ENCODE data around the gene KREMEN2.

Gene KREMEN2

DNA sequence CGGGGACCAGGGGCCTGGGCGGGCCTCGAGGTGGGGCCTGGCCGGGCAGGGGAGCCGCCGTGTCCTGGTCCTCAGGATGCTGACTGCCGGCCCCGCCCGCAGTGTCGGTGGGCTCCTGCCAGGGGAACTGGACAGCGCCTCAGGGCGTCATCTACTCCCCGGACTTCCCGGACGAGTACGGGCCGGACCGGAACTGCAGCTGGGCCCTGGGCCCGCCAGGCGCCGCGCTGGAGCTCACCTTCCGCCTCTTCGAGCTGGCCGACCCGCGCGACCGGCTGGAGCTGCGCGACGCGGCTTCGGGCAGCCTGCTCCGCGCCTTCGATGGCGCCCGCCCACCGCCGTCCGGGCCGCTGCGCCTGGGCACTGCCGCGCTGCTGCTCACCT, 2.7 kb downstream of the KREMEN2 start:
- DNase-seq: peak; percentile 27

- DNase-seq: peak; percentile 23
Observed at GRCh38 chr16:2967211-2967631, 3.1 kb downstream of the KREMEN2 start.

DNA sequence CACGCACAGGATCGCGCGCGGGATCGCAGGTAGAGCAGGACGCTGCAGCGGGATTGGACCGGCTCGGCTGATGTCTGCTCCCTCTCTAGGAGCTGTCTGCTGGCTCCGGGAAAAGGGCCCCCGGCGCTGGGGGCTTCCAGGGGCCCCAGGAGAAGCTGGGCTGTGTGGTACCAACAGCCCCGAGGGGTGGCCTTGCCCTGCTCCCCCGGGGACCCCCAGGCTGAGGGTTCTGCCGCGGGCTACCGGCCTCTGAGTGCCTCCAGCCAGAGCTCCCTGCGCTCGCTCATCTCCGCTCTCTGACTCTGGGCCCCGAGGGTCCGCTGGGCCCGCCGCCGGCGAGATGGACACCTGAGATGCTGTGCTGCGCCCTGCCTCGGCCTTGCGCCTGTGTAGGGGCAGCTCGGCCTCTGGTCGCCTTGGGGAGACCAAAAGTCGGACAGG, 3.7 kb downstream of the KREMEN2 start:
- no peak for DNase-seq

GRCh38 chr16:2968368-2968737, 4.3 kb downstream of the KREMEN2 start:
- no peak for DNase-seq

GRCh38 chr16:2968738-2969544, 4.9 kb downstream of the KREMEN2 start, which contains the start of gene PAQR4:
Gene PAQR4, plus strand, starts transcription at chr16:2969348. Its CDS starts 327 bp downstream, at chr16:2969675.
- peak; percentile 89 for DNase-seq

- DNase-seq: peak; percentile 91
Observed at GRCh38 chr16:2969545-2970521, 5.8 kb downstream of the KREMEN2 start.

DNA sequence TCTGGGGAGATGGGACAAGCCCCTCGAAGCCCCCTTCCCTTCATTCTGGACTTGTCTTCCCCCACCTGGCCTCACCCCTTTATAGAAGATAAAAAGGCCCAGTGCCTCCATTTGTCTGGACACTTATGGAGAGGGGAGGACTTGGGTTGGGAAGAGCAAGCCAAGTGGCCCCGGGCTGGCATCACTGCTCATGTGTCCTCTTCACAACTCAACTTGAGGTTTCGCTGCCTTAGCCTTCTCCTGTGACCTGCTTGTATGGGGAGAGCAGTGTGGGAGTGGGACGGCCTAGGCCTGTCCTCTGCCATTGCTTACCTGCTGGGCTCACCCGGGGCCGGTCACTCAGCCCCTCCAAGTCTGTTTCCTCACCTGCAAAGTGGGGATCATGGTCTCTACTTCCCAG, 6.5 kb downstream of the KREMEN2 start:
- DNase-seq: peak; percentile 22

DNA sequence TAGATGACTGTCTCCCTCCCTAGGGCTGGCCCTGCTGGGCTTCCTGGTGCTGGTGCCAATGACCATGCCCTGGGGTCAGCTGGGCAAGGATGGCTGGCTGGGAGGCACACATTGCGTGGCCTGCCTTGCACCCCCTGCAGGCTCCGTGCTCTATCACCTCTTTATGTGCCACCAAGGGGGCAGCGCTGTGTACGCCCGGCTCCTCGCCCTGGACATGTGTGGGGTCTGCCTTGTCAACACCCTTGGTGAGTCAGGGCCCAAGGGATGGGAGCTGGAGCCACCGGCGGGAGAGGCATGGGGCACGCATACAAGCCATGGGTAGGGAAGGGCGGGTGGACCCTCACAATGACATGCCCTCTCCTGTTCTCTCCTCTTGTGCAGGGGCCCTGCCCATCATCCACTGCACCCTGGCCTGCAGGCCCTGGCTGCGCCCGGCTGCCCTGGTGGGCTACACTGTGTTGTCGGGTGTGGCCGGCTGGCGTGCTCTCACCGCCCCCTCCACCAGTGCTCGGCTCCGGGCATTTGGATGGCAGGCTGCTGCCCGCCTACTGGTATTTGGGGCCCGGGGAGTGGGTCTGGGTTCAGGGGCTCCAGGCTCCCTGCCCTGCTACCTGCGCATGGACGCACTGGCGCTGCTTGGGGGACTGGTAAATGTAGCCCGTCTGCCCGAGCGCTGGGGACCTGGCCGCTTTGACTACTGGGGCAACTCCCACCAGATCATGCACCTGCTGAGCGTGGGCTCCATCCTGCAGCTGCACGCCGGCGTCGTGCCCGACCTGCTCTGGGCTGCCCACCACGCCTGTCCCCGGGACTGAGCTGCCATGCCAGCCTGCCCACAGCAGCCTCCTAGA, 7.3 kb downstream of the KREMEN2 start:
- DNase-seq: peak; percentile 27

GRCh38 chr16:2971985-2972784, 8.1 kb downstream of the KREMEN2 start:
- DNase-seq: peak; percentile 13

DNA sequence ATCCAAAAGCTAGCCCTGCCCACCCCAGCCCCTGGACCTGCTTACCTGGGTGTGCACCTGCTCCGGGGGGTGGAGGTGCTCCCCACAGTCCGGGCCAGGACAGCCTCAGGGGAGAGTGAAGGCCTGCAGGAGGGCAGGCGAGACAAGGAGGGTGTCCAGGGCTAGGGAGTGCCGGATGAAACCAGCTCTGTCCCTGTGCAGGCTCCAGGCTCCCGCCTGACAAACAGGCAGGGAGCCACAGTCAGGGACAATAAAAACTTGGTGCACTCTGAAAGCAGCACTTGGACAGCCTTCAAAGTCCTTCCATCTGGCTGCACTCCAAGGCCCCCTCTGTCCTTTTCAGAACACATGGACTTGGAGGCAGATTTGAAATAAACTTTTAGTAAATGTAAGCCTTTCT, 9.0 kb downstream of the KREMEN2 start:
- no peak for DNase-seq

DNA sequence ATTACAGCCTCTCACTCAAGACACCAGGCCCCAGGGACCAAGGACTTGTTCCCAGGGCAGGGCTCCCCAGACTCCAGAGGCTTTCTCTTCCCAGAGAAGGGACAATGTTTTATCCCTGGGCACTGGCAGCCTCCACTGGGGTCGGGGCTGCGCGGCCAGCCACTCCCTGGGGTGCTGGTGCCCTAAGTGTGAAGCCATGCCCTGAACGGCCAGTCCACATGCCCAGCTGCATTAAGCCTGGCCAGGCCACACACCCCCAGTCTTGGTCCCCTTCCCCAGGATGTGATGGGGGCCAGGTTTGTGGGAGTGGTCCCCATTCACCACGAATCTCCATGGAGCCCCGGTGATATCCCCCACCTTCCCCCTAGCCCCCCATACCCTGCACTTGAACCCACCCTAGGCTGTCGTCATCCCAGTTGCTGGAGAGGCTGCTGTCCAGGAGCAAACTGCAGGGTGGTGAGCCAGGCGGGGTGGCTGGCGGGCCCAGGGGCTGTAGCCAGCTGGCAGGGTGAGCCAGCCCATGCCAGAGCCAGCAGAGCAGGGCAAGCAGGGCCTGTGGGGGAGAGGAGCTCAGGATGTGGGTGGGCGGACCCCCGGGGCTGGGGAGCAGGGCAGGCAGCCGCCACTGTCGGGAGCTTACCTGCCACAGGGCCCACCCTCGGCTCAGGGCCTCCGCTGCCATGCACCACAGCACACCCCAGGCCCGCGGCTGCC, 9.7 kb downstream of the KREMEN2 start:
- peak; percentile 12 for DNase-seq

DNA sequence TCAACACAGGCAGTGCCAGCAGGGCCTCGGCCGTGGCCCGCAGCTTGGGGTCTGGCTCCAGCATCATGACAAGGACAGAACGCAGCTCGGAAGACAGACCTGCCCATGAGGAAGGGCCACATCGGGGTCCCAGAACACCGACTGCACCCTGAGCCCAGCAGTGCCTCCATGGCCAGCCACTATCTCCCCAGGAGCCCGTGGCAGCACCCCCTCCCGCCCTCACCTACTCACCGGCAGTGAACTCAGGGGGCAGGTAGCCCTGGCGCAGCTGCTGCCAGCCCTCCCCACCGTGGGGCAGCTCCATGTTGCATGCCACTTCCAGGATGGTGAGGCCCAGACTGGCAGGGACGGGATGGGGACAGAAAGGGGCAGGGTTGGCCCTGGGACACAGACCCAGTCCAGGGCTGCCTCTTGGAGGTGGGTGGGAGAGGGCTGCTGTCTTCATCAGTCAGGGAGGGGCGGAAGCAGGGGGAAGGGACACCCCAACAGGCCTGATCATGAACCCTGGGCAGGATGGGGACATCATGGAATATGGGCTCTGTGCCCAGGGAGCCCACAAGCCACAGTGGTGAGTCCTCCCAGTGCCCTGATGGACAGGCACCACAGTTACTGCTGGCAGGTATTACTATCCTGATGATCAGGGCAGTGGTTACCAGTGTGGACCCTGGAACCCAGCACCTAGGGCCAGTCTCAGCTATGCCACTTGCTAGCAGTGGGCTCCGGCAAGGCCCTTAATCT, 10.4 kb downstream of the KREMEN2 start:
- no peak for DNase-seq

GRCh38 chr16:2975161-2975795, 11.2 kb downstream of the KREMEN2 start:
- DNase-seq: peak; percentile 10

GRCh38 chr16:2976201-2976600, 12.1 kb downstream of the KREMEN2 start:
- DNase-seq: no peak

DNA sequence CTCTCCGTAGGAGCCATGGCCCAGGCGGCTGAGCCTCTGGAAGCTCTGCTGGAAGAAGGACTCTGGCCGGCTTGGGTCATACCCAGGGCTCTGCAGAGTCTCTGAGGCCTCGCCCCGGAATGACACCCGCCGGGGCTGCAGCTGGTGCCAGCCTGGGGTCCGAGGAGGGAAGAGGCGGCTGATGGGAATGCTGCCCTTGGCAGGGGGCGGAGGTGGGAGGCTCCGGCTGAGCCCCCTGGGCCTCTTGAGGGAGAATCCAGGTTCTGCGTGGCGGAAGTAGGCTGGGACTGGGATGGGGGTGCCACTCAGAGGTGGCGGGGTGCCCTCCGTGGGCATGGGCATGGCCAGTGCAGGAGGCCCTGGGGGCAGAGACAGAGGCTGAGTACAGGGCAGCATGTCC, 12.6 kb downstream of the KREMEN2 start:
- DNase-seq: no peak

GRCh38 chr16:2977440-2977839, 13.4 kb downstream of the KREMEN2 start:
- no peak for DNase-seq

DNA sequence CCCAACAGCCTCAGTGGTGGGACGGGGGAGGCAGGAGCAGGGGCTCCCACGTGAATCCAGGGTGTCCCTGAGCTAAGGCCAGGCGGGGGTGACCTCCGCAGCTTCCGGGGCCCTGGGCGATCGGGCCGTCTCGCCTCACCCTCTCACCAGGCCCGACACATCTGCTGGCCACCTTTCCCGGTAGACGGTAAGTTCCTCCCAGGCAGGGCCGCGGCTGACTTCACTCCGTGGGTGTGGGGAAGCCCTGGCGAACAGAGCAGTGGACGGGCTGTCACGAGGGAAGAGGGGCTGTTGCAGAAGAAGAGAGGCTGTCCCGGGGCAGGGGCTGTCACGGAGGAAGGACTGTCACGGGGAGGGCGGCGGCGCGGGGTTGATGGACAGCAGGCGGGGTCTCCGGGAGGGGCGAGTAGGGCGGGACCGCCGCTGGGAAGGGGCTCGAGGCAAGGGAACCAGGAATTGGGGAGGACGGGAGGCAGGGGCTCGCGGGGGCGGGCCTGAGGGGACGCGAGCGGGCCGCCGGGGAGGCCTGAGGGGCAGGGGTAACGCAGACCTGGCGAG, 15.7 kb downstream of the KREMEN2 start:
- peak; percentile 66 for DNase-seq

DNA sequence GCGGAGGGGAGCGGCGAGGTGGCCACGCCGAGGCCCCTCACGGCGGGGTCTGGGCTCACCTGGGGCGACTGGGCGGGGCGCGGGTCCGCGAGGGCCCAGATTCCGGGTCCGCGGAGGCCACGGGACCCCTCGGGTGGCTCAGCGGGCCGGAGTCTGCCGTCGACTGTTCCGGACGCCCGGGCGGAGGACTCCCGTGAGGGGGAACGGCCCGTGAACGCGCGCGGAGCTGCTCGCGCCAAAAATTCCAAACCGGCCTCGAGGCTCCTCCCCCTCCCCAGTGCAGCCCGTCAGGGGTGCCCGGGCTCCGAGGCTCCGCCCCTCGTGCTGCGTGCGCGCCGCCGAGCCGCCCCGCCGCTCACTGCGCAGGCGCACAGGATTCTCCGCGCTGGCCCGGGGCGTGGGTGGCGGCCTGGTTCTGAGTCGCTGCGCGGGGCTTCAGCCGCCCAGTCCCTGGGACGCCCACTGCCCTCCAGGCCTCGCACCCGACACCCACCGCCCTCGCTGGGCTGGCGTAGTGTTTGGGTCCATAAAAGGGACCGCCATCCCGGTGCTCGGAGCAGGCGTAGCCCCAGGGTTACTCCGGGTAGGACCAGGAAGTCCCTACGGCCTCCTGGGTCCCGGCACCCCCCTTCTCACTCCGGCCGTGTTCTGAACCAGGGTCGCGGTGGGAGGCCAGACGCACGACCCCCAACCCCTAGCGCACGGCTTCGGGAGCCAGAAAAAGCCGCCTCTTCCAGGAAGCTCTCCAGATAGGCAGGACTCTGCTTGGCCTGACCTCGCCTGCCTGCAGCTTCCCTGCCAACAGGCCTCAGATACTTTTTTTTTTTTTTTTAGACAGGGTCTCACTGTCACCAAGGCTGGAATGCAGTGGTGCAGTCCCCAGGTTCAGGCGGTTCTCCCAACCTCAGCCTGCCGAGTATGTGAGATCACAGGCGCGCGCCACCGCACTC, 16.4 kb downstream of the KREMEN2 start, which contains the start of gene PKMYT1:
Gene PKMYT1, minus strand, starts transcription at position 220 of the 950 bp plus-strand sequence. CDS start 789 bp downstream, outside the sequence.
- peak; percentile 97 for DNase-seq
